HepG2 (cell line): ENCODE data around the gene STIM1. TPM values are rescaled to one million over a fixed set of nuclear protein-coding genes. Genes with fewer than 3 reads are reported as not detected.

Source experiments
- ETV5 ChIP-seq: IDR thresholded peaks from 2 replicates; pipeline ENCODE4 v1.6.1; 2018; ENCODE audit warnings: missing biosample characterization, missing genetic modification reagents, inconsistent platforms, borderline replicate concordance
- FOXA3 ChIP-seq: IDR thresholded peaks from 2 replicates; pipeline ENCODE4 v1.6.1; 2016; ENCODE audit warnings: missing genetic modification reagents, missing compliant biosample characterization
- GABPA ChIP-seq, 2 experiments: IDR thresholded peaks; 2 replicates each; pipeline ENCODE4 v1.6.1; 2011 to 2016; ENCODE audit warnings: low read depth in 2 of 2, low read length in 1 of 2, missing biosample characterization in 1 of 2, missing genetic modification characterization in 1 of 2
- HNF1A ChIP-seq, 2 experiments: sonication (generic) in 1 of 2; formaldehyde crosslinking in 1 of 2; IDR thresholded peaks; 2 replicates each; pipeline versions ENCODE4 v1.4.0 to v1.6.1; 2016 to 2020; ENCODE audit warnings: borderline replicate concordance in 1 of 2, low read depth in 1 of 2, mild to moderate bottlenecking in 1 of 2, missing genetic modification reagents in 1 of 2
- HOXA9 ChIP-seq: sonication (generic); formaldehyde crosslinking; IDR thresholded peaks from 2 replicates; pipeline ENCODE4 v1.8.1; 2022; ENCODE audit warnings: missing genetic modification reagents, mild to moderate bottlenecking, moderate library complexity, borderline replicate concordance
- IKZF5 ChIP-seq: IDR thresholded peaks from 2 replicates; pipeline ENCODE4 v1.6.1; 2018; ENCODE audit warnings: missing genetic modification reagents, mild to moderate bottlenecking, missing compliant biosample characterization
- NR1H2 ChIP-seq: sonication (generic); formaldehyde crosslinking; IDR thresholded peaks from 2 replicates; pipeline ENCODE4 v1.8.1; 2022; ENCODE audit warnings: low read depth, missing genetic modification reagents, borderline replicate concordance
- RCOR2 ChIP-seq: IDR thresholded peaks from 2 replicates; pipeline ENCODE4 v1.6.1; 2016; ENCODE audit warnings: missing biosample characterization, missing genetic modification reagents
- SMC3 ChIP-seq: IDR thresholded peaks from 2 replicates; pipeline ENCODE4 v1.6.1; 2011; ENCODE audit warnings: low read length, improper control_type of control experiment
- TCF12 ChIP-seq, 2 experiments: fragments of 450-650 bp in 1 of 2; sonication (generic) in 1 of 2; formaldehyde crosslinking in 1 of 2; IDR thresholded peaks; 2 replicates each; pipeline versions ENCODE4 v1.6.1 to v1.8.0; 2017 to 2022; ENCODE audit warnings: antibody characterized with exemption in 1 of 2, mild to moderate bottlenecking in 1 of 2, missing genetic modification reagents in 1 of 2, moderate library complexity in 1 of 2
- TEAD3 ChIP-seq: optimal IDR thresholded peaks from 2 replicates; pipeline ENCODE3; 2016; ENCODE audit warnings: borderline replicate concordance
- UBTF ChIP-seq: sonication (generic); formaldehyde crosslinking; IDR thresholded peaks from 2 replicates; pipeline ENCODE4 v1.4.0; 2020; ENCODE audit warnings: mild to moderate bottlenecking, missing genetic modification reagents
- ZC3H4 ChIP-seq: sonication (generic); formaldehyde crosslinking; IDR thresholded peaks from 2 replicates; pipeline ENCODE4 v1.4.0; 2020; ENCODE audit warnings: missing genetic modification reagents, borderline replicate concordance
- ZGPAT ChIP-seq: IDR thresholded peaks from 2 replicates; pipeline ENCODE4 v1.6.1; 2016; ENCODE audit warnings: mild to moderate bottlenecking
- ZMYM4 ChIP-seq: sonication (generic); formaldehyde crosslinking; IDR thresholded peaks from 2 replicates; pipeline ENCODE4 v1.8.1; 2023; ENCODE audit warnings: mild to moderate bottlenecking, missing genetic modification reagents
- ZSCAN9 ChIP-seq: IDR thresholded peaks from 2 replicates; pipeline ENCODE4 v1.6.1; 2016; ENCODE audit warnings: borderline replicate concordance
- polyA plus RNA-seq, 8 experiments: library from polyadenylated mRNA; depleted of rRNA in 3 of 8; stranded (reverse) in 7 of 8; unstranded in 1 of 8; fragments of >200 nt; fragmentation: Illumina TruSeq in 4 of 8; extraction: Trizol in 4 of 8; gene quantifications; 2 replicates each; pipeline versions ENCODE4 v1.2.1 to v1.2.3, GENCODE V29; 2011 to 2016; ENCODE audit warnings: low read depth in 4 of 8, missing spikeins in 1 of 8, mixed read lengths in 1 of 8; ENCODE audit not compliant: insufficient read depth in 1 of 8
- total RNA-seq, 5 experiments: library from RNA; depleted of rRNA; stranded (reverse); fragments of >200 nt; fragmentation: Illumina TruSeq; extraction: Trizol; gene quantifications; 2 replicates each; pipeline ENCODE4 v1.2.3, GENCODE V29; 2016; ENCODE audit warnings: low read depth in 1 of 5

The STIM1 gene
- total and polyA plus RNA-seq, 2 of the 13 experiments (the other 11 are each of a cell fraction or from before 2014, with no cell fraction given): 19.2 to 28.5 TPM

- 0 out of 2 replicates have a peak, but pooled peaks have one; percentile 11 for TF ChIP-seq UBTF (CRISPR knock-in tag)
- no peak for TF ChIP-seq ZC3H4 (CRISPR knock-in tag)
- TF ChIP-seq GABPA (IDR thresholded peaks at IDR 0.05; ENCODE audit: low read depth, low read length): no peak
- 0 out of 2 replicates have a peak, but pooled peaks have one; percentile 16 for TF ChIP-seq GABPA (CRISPR knock-in tag; IDR thresholded peaks at IDR 0.05; ENCODE audit: low read depth)
- TF ChIP-seq HNF1A (IDR thresholded peaks at IDR 0.05; ENCODE audit: low read depth): peak; percentile 99
- peak; percentile 98 for TF ChIP-seq HNF1A (CRISPR knock-in tag; IDR thresholded peaks at IDR 0.05; ENCODE audit: borderline replicate concordance)
- no peak for TF ChIP-seq TCF12 (IDR thresholded peaks at IDR 0.05)
- no peak for TF ChIP-seq TCF12 (CRISPR knock-in tag; IDR thresholded peaks at IDR 0.05)
- TF ChIP-seq NR1H2 (CRISPR knock-in tag): no peak
- TF ChIP-seq HOXA9 (CRISPR knock-in tag): no peak
- TF ChIP-seq FOXA3 (CRISPR knock-in tag): peak; percentile 77
- peak; percentile 87 for TF ChIP-seq IKZF5
- peak; percentile 82; the same call in 1 of the 2 replicates for TF ChIP-seq ETV5
- TF ChIP-seq ZSCAN9: 0 out of 2 replicates have a peak, but pooled peaks have one; percentile 26
- peak; percentile 45; the same call in 1 of the 2 replicates for TF ChIP-seq RCOR2 (CRISPR knock-in tag)
- peak; percentile 59 for TF ChIP-seq TEAD3 (CRISPR knock-in tag)
- TF ChIP-seq ZMYM4 (CRISPR knock-in tag): peak; percentile 46; the same call in 1 of the 2 replicates
- TF ChIP-seq ZGPAT (CRISPR knock-in tag): peak; percentile 74; the same call in 1 of the 2 replicates
- peak; percentile 20; the same call in 1 of the 2 replicates for TF ChIP-seq SMC3
These were observed 24.6 kb downstream of the STIM1 start (continued) for GRCh38 chr11:3879967-3880542.
